GM21390 (cell line): ENCODE data around the gene BRIP1.
A peak's percentile ranks its signal among the peaks of the same experiment; 100 is the strongest.

Source experiments
- ATAC-seq: cut with Tn5 transposase; IDR thresholded peaks from one replicate; pipeline ENCODE4 v1.9.1; 2021; ENCODE audit not compliant: unreplicated experiment

BRIP1 gene

GRCh38 chr17:61764846-61765245, 98.5 kb downstream of the BRIP1 start:
- no peak for ATAC-seq

- no peak for ATAC-seq
Measured at GRCh38 chr17:61761827-61762226, 101.5 kb downstream of the BRIP1 start.

- ATAC-seq: no peak
Measured at GRCh38 chr17:61759362-61759761, 104.0 kb downstream of the BRIP1 start.

- ATAC-seq: no peak
Measured at GRCh38 chr17:61758430-61758829, 104.9 kb downstream of the BRIP1 start.

- ATAC-seq: peak; percentile 89
Measured at GRCh38 chr17:61757168-61757567, 106.2 kb downstream of the BRIP1 start.

GRCh38 chr17:61756561-61756960, 106.8 kb downstream of the BRIP1 start:
- no peak for ATAC-seq

- no peak for ATAC-seq
Measured at GRCh38 chr17:61755668-61756067, 107.7 kb downstream of the BRIP1 start.

GRCh38 chr17:61755078-61755477, 108.2 kb downstream of the BRIP1 start:
- ATAC-seq: no peak

- no peak for ATAC-seq
Measured at GRCh38 chr17:61754124-61754523, 109.2 kb downstream of the BRIP1 start.

GRCh38 chr17:61753696-61754095, 109.6 kb downstream of the BRIP1 start:
- ATAC-seq: no peak

GRCh38 chr17:61750656-61751055, 112.7 kb downstream of the BRIP1 start:
- ATAC-seq: peak; percentile 98

GRCh38 chr17:61749823-61750404, 113.4 kb downstream of the BRIP1 start:
- no peak for ATAC-seq

- no peak for ATAC-seq
Measured at GRCh38 chr17:61746248-61746985, 116.9 kb downstream of the BRIP1 start.

GRCh38 chr17:61744804-61745203, 118.5 kb downstream of the BRIP1 start:
- ATAC-seq: no peak

GRCh38 chr17:61744252-61744651, 119.1 kb downstream of the BRIP1 start:
- no peak for ATAC-seq

- no peak for ATAC-seq
Measured at GRCh38 chr17:61743766-61744165, 119.6 kb downstream of the BRIP1 start.

- no peak for ATAC-seq
Measured at GRCh38 chr17:61739002-61739401, 124.3 kb downstream of the BRIP1 start.

GRCh38 chr17:61738249-61738648, 125.1 kb downstream of the BRIP1 start:
- no peak for ATAC-seq

- ATAC-seq: no peak
Measured at GRCh38 chr17:61737820-61738219, 125.5 kb downstream of the BRIP1 start.

- ATAC-seq: no peak
Measured at GRCh38 chr17:61736438-61736837, 126.9 kb downstream of the BRIP1 start.

- no peak for ATAC-seq
Measured at GRCh38 chr17:61735807-61736206, 127.5 kb downstream of the BRIP1 start.

- no peak for ATAC-seq
Measured at GRCh38 chr17:61734466-61734865, 128.9 kb downstream of the BRIP1 start.

GRCh38 chr17:61734012-61734411, 129.3 kb downstream of the BRIP1 start:
- no peak for ATAC-seq
